Neural cell (in vitro differentiated cells): ENCODE data around the gene NDUFAF4. TPM values are rescaled to one million over a fixed set of nuclear protein-coding genes. Genes with fewer than 3 reads are reported as not detected.

ENCODE experiments used
- H2AFZ ChIP-seq: fragments of 200-600, 300-800 bp; sonication (generic), shearing (Covaris generic); 2 replicates; pipeline ENCODE4 v1.6.0; 2014; ENCODE audit warnings: low read depth, mild to moderate bottlenecking, antibody characterized with exemption, low read length, moderate library complexity
- H3F3A ChIP-seq: fragments of 200-600 bp; shearing (Covaris generic); 2 replicates; pipeline ENCODE4 v1.6.1; 2016; ENCODE audit warnings: mild to moderate bottlenecking, moderate library complexity, mixed read lengths, antibody characterized with exemption, low read length; ENCODE audit not compliant: insufficient read depth, poor library complexity, severe bottlenecking
- H3K27ac ChIP-seq: fragments of 200-600, 300-800 bp; sonication (generic), shearing (Covaris generic); 2 replicates; pipeline ENCODE4 v1.5.1; 2014; ENCODE audit warnings: mild to moderate bottlenecking, low read length, moderate library complexity
- H3K27me3 ChIP-seq: fragments of 300-800, 200-600 bp; sonication (generic), shearing (Covaris generic); 2 replicates; pipeline ENCODE4 v1.6.0; 2014; ENCODE audit warnings: mild to moderate bottlenecking, low read depth, low read length, moderate library complexity; ENCODE audit not compliant: insufficient read depth
- H3K36me3 ChIP-seq: fragments of 300-800, 200-600 bp; sonication (generic), shearing (Covaris generic); 2 replicates; pipeline ENCODE4 v1.5.1; 2014; ENCODE audit warnings: mild to moderate bottlenecking, antibody characterized with exemption, low read length, moderate library complexity; ENCODE audit not compliant: insufficient read depth
- H3K4me2 ChIP-seq: fragments of 300-800, 200-600 bp; sonication (generic), shearing (Covaris generic); 2 replicates; pipeline ENCODE4 v1.6.0; 2014; ENCODE audit warnings: mild to moderate bottlenecking, low read length
- H3K4me3 ChIP-seq: fragments of 300-800, 200-600 bp; sonication (generic), shearing (Covaris generic); 2 replicates; pipeline ENCODE4 v1.5.1; 2014; ENCODE audit warnings: mild to moderate bottlenecking, low read length, moderate library complexity
- H3K79me2 ChIP-seq: fragments of 200-600 bp; shearing (Covaris generic); replicated peaks from 2 replicates; pipeline ENCODE4 v1.6.0; 2014; ENCODE audit warnings: mild to moderate bottlenecking, low read length, moderate library complexity; ENCODE audit not compliant: insufficient read depth
- H3K9ac ChIP-seq: fragments of 300-800, 200-600 bp; sonication (generic), shearing (Covaris generic); 2 replicates; pipeline ENCODE4 v1.6.1; 2016; ENCODE audit warnings: mild to moderate bottlenecking, low read length, mixed read lengths
- H3K9me2 ChIP-seq: fragments of 200-600 bp; shearing (Covaris generic); 2 replicates; pipeline ENCODE4 v1.6.1; 2016; ENCODE audit warnings: mild to moderate bottlenecking, low read length, mixed read lengths; ENCODE audit not compliant: insufficient read depth
- H3K9me3 ChIP-seq: fragments of 200-600, 300-800 bp; sonication (generic), shearing (Covaris generic); 2 replicates; pipeline ENCODE4 v1.6.1; 2016; ENCODE audit warnings: mild to moderate bottlenecking, mixed run types, low read length, moderate library complexity, mixed read lengths
- H4K20me1 ChIP-seq: fragments of 200-600 bp; shearing (Covaris generic); 2 replicates; pipeline ENCODE4 v1.6.1; 2016; ENCODE audit warnings: mild to moderate bottlenecking, mixed run types; ENCODE audit not compliant: insufficient read depth
- CTCF ChIP-seq: fragments of 450-650 bp; IDR thresholded peaks from 2 replicates; pipeline ENCODE4 v1.5.1; 2014; ENCODE audit warnings: antibody characterized with exemption, mild to moderate bottlenecking, moderate library complexity; ENCODE audit not compliant: poor library complexity, severe bottlenecking
- EP300 ChIP-seq: fragments of 450-650 bp; conservative IDR thresholded peaks from 2 replicates; pipeline ENCODE4 v1.6.1; 2014; ENCODE audit warnings: antibody characterized with exemption, mild to moderate bottlenecking, moderate library complexity; ENCODE audit not compliant: poor library complexity, severe bottlenecking
- EZH2 ChIP-seq: fragments of 200-600, 300-800 bp; shearing (Covaris generic), sonication (generic); IDR thresholded peaks from 2 replicates; pipeline ENCODE4 v1.6.1; 2014; ENCODE audit warnings: antibody characterized with exemption, low read length, borderline replicate concordance, mild to moderate bottlenecking; ENCODE audit not compliant: insufficient read depth, poor library complexity, severe bottlenecking
- MXI1 ChIP-seq: fragments of 450-650 bp; conservative IDR thresholded peaks from 2 replicates; pipeline ENCODE4 v1.6.1; 2014; ENCODE audit warnings: antibody characterized with exemption, mild to moderate bottlenecking; ENCODE audit not compliant: poor library complexity, severe bottlenecking
- POLR2AphosphoS5 ChIP-seq: IDR thresholded peaks from 2 replicates; pipeline ENCODE4 v1.6.1; 2012
- RAD21 ChIP-seq: fragments of 450-650 bp; conservative IDR thresholded peaks from 2 replicates; pipeline ENCODE4 v1.6.1; 2014; ENCODE audit warnings: antibody characterized with exemption, mild to moderate bottlenecking, moderate library complexity
- REST ChIP-seq: IDR thresholded peaks from 2 replicates; pipeline ENCODE4 v1.6.1; 2012; ENCODE audit warnings: borderline replicate concordance
- SMC3 ChIP-seq: fragments of 450-650 bp; conservative IDR thresholded peaks from 2 replicates; pipeline ENCODE4 v1.6.1; 2014; ENCODE audit warnings: antibody characterized with exemption, mild to moderate bottlenecking, moderate library complexity; ENCODE audit not compliant: poor library complexity
- TAF1 ChIP-seq: IDR thresholded peaks from 2 replicates; pipeline ENCODE4 v1.6.1; 2012; ENCODE audit warnings: low read depth
- polyA plus RNA-seq: library from polyadenylated mRNA; depleted of rRNA; stranded (reverse); fragments of >200 nt; gene quantifications from 2 replicates; pipeline ENCODE4 v1.2.3, GENCODE V29; 2014

Gene NDUFAF4
- polyA plus RNA-seq, 1 donor from 2014 or later, result 55.9 TPM

- H3K27ac ChIP-seq, result no peak overlapping the region
- H2AFZ ChIP-seq, result no peak overlapping the region
- H3F3A ChIP-seq, result no peaks in the 10 kb centered on the region
- no peaks in the 10 kb centered on the region for H3K27me3 ChIP-seq
- no peak overlapping the region for H3K4me2 ChIP-seq
- TF ChIP-seq POLR2AphosphoS5, result no peak
- TF ChIP-seq MXI1, result no peak
- no peak for TF ChIP-seq CTCF
- no peak for TF ChIP-seq REST
- TF ChIP-seq SMC3, result no peak
- TF ChIP-seq EZH2, result no peak
- no peak for TF ChIP-seq RAD21
- no peak for TF ChIP-seq TAF1
- TF ChIP-seq EP300, result no peak
- no peak overlapping the region for H3K9ac ChIP-seq
- H4K20me1 ChIP-seq, result no peaks in the 10 kb centered on the region
- H3K9me3 ChIP-seq, result no peaks in the 10 kb centered on the region
- H3K36me3 ChIP-seq, result no peaks in the 10 kb centered on the region
- H3K79me2 ChIP-seq, result no peaks in the 10 kb centered on the region
- H3K9me2 ChIP-seq, result no peaks in the 10 kb centered on the region
- H3K4me3 ChIP-seq, result no peak overlapping the region
These were observed 14.1 kb upstream of the NDUFAF4 start for GRCh38 chr6:96911751-96912150.

GRCh38 chr6:96911171-96911570 is 13.5 kb upstream of the NDUFAF4 start:
- Histone ChIP-seq H2AFZ (no peak overlapping the region), H3K4me2 (no peak overlapping the region), H3K4me3 (no peak overlapping the region), H3K9me2 (no peaks in the 10 kb centered on the region), H3K9ac (no peak overlapping the region), H3K79me2 (no peaks in the 10 kb centered on the region), H4K20me1 (no peaks in the 10 kb centered on the region), H3K36me3 (no peaks in the 10 kb centered on the region), H3K9me3 (no peaks in the 10 kb centered on the region), H3K27ac (no peak overlapping the region), H3K27me3 (no peaks in the 10 kb centered on the region), H3F3A (no peaks in the 10 kb centered on the region)
- TF ChIP-seq SMC3, result no peak
- TF ChIP-seq POLR2AphosphoS5, result no peak
- no peak for TF ChIP-seq EP300
- TF ChIP-seq TAF1, result no peak
- no peak for TF ChIP-seq CTCF
- TF ChIP-seq EZH2, result no peak
- no peak for TF ChIP-seq RAD21
- no peak for TF ChIP-seq REST
- TF ChIP-seq MXI1, result no peak
